SHP77 (cell line): ENCODE measurements around the gene SOST.

ENCODE experiments used
- DNase-seq, 2 experiments: peaks; one replicate each; lab custom pipeline; 2025; lab: John Stamatoyannopoulos, UW

The SOST gene

DNA sequence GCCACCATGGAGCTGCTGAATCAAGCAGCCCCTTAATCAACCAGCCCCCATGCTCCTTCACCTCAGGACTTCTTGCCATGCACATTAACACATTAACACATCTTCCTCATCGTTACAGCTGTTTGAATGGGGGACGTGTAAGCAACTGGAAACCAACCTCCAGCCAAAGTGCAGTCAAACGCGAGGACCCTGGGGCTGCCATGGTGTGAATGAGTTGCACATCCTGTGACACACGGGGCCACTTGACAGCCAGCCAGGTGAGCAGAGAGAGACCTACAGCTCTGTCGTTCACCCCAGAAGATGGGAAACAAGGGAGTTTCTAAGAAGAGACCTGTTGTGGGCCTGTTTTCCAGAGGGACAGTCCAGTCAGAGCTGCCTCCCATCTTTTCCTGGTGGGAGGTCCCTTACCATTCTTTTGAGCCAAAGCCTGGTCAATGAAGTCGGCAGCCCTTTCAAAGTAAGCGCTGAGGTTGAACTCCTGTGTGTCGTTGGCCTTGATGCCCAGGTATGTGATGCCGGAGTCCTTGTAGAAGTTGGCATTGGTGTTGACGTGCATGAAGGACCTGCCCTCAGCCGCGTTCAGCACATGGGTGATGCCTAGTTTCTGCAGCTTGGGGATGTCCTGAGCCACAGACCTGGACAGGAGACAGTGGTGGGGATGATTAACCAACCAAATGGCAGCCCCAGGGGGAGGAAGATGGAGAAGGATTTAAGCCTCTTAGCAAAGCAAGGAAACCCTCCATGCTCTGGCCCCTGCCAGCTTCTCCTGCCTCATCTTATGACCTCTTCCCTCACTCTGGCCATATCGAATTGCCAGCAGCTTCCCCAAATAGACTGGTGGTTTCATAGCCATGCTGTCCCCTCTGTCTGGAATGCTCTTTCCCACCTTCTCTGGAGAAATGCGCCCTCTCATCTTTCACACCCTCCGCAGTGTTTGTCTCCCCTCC lies 16.0 kb upstream of the SOST start:
- DNase-seq = no peak

GRCh38 chr17:43772877-43773648 lies 14.5 kb upstream of the SOST start:
- DNase-seq = no peak

- no peak for DNase-seq
Measured at GRCh38 chr17:43771463-43771862, 12.9 kb upstream of the SOST start.

DNA sequence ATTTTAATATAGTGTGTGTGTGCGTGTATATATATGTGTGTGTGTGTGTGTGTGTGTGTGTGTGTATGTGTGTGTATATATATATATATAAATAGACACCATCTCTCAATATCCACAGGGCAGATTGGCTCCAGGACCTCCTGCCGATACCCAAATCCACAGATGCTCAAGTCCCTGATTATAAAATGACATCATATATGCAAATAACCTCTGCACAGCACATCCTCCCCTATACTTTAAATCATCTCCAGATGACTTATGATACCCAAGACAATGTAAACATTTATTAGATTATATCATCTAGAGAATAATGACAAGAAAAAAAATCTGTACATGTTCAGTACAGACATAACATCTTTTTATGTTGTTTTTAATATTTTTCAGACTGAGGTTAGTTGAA lies 12.4 kb upstream of the SOST start:
- no peak for DNase-seq

DNA sequence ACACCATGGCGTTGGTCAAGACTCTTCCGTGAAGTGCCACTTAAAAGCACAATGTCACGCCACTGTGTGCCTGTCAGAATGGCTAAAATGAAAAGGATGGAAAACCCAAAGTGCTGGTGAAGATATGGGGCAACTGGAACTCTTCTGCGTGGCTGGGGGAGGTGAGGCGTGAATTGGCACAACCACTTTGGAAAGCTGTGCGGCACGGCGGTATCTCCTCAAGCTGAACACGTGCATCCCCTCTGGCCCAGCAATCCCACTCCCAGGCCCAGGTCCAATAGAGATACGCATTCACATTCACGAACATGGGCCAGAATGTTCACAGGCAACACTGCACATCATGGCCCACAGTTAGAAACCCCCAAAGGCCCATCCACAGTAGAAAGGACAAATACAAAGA lies 11.3 kb upstream of the SOST start:
- no peak for DNase-seq

DNA sequence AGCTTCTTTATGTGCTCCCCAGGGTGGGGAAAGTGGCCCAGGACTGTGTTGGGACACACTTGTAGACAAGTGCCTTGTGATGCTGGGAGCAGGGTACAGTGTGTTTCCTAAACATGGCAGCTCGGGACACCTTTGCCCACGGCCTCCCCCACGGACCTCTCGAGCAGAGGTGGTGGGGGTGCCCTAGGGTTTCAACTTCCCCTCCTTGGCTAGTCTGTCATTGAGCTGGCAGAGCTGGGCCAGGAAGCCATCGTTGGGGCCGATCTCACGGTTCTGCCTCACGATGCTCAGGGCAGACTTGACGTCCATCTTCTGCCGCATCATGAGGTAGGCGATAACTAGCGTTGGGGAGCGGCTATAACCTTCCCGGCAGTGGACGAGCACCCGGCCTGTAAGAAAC lies 10.8 kb upstream of the SOST start:
- DNase-seq = no peak

GRCh38 chr17:43768943-43769342 lies 10.4 kb upstream of the SOST start:
- DNase-seq = no peak

GRCh38 chr17:43768382-43768781 lies 9.8 kb upstream of the SOST start:
- no peak for DNase-seq

DNA sequence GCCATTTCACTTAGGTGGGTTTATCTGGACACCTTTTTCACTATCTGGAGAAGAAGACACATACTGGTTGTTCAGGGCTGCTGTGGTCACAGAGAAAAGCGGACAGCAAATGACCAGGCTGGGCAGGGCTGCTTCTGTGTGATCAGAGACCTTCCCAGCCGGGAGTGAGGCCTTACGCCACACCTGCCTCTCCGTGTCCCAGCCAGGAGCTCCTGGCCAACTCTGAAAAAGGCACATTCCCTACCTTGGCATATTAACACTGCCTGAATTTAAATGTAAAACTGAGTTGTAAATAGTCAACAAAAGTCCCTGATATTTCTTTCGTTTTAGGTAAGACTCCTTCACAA lies 9.1 kb upstream of the SOST start:
- no peak for DNase-seq

GRCh38 chr17:43767053-43767712 lies 8.6 kb upstream of the SOST start:
- no peak for DNase-seq

GRCh38 chr17:43766413-43767052 lies 7.9 kb upstream of the SOST start:
- DNase-seq = peak; percentile 17 to 45

GRCh38 chr17:43760254-43760852 lies 1.8 kb upstream of the SOST start:
- DNase-seq = peak; percentile 76 to 78

DNA sequence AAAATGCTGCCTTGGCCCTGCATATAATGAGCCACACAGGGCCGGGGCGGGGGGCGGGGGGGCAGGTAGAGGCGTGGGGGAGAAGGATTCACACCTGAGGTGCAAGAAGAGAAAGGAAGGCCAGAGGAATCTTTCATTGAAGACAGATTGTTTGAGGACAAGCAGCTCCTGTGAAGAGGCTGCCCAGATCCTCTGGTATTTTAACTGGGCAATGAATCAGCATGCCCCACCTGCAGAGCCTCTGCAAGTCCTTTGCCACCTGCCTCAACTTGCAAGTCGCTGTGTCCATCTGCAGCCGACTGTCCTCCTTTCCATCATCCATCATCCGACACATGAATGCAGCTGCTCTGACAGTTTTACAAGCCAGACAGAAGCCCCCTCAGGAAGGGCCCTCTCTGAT lies 1.2 kb upstream of the SOST start:
- DNase-seq = no peak

GRCh38 chr17:43758086-43758485 lies 505 bp downstream of the SOST start:
- DNase-seq = no peak

DNA sequence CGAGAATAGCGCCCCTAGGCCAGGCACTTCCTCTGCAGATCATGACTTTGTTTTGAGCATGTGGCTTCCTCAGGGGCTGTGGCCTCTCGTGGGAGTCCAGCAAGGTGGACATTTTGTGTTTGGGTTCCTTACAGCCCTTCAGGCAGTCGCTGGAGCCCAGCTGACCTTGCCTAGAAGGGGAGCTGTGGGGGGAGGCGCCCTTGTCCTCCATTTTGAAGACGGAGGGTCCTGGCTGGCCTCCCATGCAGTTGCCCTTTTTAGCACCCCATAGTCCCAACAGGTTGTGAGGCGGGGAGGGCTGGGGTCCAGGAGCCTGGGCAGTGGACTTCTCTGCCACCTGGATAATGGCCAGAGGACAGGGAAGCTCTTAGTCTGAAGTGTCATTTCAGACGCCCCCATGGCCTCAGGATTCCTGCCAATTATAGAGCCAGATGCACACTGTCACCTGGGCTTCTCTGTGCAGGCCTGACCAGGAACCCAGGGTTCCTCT lies 1.4 kb downstream of the SOST start:
- no peak for DNase-seq

GRCh38 chr17:43756201-43756600 lies 2.4 kb downstream of the SOST start:
- no peak for DNase-seq

DNA sequence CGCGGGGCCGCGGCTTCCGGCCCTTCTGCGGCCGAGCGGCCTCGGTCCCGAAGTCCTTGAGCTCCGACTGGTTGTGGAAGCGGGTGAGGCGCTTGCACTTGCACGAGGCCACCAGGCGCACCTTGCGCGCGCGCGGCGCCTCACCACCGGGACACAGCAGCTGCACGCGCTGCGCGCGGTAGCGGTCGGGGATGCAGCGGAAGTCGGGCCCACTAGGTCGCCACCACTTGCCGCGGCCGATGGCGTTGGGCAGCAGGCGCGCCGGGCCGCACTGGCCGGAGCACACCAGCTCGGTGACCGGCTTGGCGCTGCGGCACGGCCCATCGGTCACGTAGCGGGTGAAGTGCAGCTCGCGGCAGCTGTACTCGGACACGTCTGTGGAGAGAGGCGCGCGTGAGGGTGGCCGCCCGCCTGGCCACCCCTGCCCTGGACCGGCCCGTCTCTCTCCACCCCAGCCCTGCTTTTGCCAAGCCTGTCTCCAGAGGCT lies 3.2 kb downstream of the SOST start:
- no peak for DNase-seq

DNA sequence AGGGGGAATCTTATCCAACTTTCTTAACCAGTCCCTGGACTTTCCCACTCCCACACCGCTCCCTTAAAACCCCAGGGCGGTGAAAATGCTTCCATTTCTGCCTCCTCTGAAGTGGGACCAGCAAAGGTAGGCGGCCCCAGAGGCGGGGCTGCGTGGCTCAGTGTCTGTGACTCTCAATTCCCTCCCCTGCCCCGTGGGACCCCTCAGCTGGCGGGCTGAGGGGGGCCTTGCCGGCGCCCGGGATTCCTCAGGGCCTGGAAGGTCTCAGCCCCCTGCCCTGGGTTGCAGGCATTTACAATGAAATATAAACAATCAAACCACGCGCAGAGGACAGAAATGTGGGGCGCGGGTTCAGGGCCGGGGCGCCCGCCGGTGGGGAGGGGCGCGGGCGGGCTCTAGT lies 3.6 kb downstream of the SOST start:
- no peak for DNase-seq

DNA sequence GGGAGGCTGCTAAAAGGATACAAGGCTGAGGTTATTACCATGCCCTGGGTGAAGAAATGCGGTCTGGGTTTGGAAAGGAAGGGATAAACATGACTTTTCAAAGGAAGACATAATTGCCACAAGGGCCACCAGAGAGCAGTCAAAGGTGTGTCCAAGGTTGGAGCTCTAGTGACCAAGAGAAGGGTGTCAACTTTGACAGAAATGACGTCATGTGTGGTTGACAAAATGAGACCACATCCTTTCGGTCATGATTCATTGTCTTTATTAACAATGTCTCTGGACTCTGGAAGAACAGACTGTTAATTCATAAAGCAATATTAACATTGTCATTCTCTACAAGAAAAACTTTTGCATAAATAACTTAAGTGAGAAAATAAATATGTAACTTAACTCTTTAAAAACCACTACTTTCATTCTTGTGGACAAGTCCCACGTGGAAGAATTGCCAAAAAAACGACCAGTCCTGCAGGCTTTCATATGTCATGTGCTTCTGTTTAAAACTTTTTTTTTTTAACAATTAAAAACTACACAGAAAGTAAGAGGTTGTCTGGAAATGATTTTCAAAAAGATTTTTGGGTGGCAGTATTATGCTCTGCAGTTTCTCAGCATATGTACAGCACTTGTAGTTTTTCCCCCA lies 5.0 kb downstream of the SOST start:
- no peak for DNase-seq

- DNase-seq = no peak
Measured at GRCh38 chr17:43750153-43750552, 8.4 kb downstream of the SOST start.

DNA sequence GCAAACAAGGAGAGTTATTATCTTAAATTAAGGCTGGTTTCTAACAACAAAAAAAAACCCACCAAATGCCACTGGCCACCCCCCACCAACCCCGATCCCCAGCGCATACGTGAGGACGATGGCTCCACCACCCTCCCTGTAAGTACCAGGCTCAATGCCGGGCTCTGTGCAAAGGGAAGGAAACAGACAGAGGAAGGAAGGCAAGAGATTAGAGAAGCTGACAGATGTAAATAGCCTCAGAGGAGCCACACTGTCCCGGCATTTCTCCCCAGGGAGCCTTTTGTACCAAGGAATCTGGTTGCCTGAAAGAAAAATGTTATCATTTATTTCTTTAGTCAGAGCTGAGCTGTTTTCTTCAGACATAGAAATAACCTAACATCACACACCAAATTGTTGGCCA lies 13.1 kb downstream of the SOST start:
- DNase-seq = no peak
